Kidney epithelial cell (primary cell): ENCODE results near the gene LRRC3B. TPM values are rescaled to one million over a fixed set of nuclear protein-coding genes. Genes with fewer than 3 reads are reported as not detected.

Experiments used
- DNase-seq: peaks from one replicate; pipeline ENCODE4 v3.0.0-alpha.2; 2010; ENCODE audit warnings: low read depth
- H3K27me3 ChIP-seq: 2 replicates; pipeline ENCODE4 v1.6.0; 2011; ENCODE audit warnings: low read length; ENCODE audit not compliant: control insufficient read depth, insufficient read depth
- H3K36me3 ChIP-seq: 2 replicates; pipeline ENCODE4 v1.5.1; 2011; ENCODE audit warnings: low read length; ENCODE audit not compliant: control insufficient read depth, insufficient read depth
- H3K4me3 ChIP-seq: 2 replicates; pipeline ENCODE4 v1.5.1; 2011; ENCODE audit warnings: low read depth, mild to moderate bottlenecking, control low read depth, low read length
- total RNA-seq: library from RNA; depleted of rRNA; stranded (reverse); fragments of >200 nt; gene quantifications from 2 replicates; pipeline ENCODE4 v1.2.3, GENCODE V29; 2015
- TF ChIP-seq, protein P1 (sequence below): IDR thresholded peaks from 2 replicates; pipeline ENCODE4 v1.5.1; 2011; ENCODE audit warnings: mild to moderate bottlenecking, moderate library complexity, low read length, control low read depth, inconsistent platforms; ENCODE audit not compliant: insufficient read depth, poor library complexity, severe bottlenecking

Gene LRRC3B
- total RNA-seq, 1 donor from 2014 or later: not detected

DNA sequence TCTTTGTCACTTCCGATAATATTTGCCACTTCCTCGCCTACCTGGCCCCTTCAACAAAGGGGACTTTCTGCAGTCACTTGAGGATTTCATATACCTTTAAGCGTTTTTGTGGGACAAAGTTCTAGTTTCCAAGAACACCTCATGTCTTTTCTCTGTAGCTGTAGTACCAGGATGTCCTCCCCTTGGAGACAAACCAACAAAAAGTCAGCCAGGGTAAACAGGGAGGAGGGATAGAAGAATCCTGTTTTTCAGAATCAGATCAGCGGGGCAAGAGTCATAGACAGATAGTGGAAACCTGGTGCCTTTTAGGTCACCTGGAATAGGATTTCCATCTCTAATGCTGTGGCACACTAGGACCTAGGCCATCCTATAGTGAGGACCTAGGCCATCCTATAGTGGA is 4.5 kb downstream of the LRRC3B start:
- peaks cover 33% of the 10 kb centered on the region for H3K27me3 ChIP-seq
- H3K36me3 ChIP-seq: no peaks in the 10 kb centered on the region
- H3K4me3 ChIP-seq: no peak overlapping the region
- DNase-seq: no peak
- TF ChIP-seq, protein P1, sequence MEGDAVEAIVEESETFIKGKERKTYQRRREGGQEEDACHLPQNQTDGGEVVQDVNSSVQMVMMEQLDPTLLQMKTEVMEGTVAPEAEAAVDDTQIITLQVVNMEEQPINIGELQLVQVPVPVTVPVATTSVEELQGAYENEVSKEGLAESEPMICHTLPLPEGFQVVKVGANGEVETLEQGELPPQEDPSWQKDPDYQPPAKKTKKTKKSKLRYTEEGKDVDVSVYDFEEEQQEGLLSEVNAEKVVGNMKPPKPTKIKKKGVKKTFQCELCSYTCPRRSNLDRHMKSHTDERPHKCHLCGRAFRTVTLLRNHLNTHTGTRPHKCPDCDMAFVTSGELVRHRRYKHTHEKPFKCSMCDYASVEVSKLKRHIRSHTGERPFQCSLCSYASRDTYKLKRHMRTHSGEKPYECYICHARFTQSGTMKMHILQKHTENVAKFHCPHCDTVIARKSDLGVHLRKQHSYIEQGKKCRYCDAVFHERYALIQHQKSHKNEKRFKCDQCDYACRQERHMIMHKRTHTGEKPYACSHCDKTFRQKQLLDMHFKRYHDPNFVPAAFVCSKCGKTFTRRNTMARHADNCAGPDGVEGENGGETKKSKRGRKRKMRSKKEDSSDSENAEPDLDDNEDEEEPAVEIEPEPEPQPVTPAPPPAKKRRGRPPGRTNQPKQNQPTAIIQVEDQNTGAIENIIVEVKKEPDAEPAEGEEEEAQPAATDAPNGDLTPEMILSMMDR: no peak

DNA sequence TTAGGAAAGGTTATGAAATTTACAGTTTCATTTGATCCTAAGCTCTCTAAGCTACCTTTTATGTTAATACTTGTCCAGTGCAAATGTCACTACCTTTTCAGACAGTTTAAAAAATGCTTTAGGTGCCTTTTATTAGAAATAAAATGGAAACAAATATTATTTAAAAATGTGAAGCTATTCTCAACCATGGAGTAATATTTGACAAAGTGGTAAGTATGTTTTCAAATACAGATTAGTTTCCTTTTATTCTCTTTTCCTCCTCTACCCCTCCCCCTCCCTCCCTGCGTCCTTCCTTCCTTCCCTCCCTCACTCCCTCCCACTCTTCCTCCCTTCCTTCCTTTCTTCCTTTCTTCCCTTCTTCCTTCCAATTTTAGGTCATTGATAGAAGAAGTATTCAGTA is 6.3 kb downstream of the LRRC3B start:
- Histone ChIP-seq H3K27me3 (peaks cover 16% of the 10 kb centered on the region), H3K4me3 (no peak overlapping the region), H3K36me3 (no peaks in the 10 kb centered on the region)
- no peak for DNase-seq
- TF ChIP-seq, protein P1: no peak

DNA sequence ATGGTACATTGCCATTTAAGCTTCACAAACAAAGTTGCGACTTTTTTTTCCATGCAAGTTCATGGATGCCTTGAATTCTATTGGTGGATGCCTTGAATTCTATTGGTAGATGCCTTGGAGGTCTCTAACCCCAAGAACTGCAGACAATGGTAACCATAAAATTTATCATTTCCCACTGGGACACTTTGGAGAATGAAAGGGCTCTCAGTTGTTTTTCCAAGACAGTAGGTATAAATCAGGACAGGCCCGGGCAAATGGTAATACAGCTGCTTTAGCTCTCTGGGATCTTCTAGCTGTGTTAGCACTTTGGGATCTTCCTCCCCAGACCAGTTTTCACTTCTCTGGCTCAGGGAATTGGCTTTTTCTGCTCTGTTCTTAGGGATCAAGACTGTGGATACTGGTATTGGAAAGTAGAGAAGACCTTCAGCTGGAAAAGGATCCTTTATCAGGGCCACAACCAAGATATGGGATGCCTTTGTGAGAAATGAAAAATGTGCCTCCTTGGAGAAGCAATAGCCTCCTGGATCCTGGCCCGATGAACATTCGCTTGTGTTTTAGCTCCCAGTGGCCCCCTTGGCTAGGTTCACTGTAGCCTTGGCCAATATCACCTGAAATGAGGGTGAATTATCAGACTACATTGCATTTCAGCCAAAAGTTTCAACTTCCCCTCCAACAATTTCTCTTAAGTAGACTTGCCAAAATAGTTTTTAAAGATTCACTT is 8.3 kb downstream of the LRRC3B start:
- no peak for DNase-seq
- H3K4me3 ChIP-seq: no peak overlapping the region
- H3K27me3 ChIP-seq: no peaks in the 10 kb centered on the region
- H3K36me3 ChIP-seq: no peaks in the 10 kb centered on the region
- TF ChIP-seq, protein P1: no peak

DNA sequence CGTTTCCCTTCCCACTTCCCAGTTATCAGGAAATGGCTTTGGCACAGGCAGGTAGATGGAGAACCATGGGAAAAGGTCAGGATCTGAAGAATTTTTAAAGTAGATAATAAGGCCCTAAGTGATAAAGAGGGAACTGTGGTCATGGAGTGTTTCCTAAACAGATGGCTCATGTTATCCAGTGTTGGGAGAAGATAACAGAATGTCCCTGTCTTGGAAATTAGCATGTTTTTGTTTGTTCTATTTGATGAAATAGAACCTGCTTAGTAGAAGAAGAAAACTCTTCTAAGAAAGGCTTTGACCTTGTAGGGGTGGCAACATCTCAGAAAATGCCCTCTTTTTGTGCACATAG is 8.8 kb downstream of the LRRC3B start:
- TF ChIP-seq, protein P1: no peak
- no peaks in the 10 kb centered on the region for H3K27me3 ChIP-seq
- no peak for DNase-seq
- H3K36me3 ChIP-seq: no peaks in the 10 kb centered on the region
- no peak overlapping the region for H3K4me3 ChIP-seq

DNA sequence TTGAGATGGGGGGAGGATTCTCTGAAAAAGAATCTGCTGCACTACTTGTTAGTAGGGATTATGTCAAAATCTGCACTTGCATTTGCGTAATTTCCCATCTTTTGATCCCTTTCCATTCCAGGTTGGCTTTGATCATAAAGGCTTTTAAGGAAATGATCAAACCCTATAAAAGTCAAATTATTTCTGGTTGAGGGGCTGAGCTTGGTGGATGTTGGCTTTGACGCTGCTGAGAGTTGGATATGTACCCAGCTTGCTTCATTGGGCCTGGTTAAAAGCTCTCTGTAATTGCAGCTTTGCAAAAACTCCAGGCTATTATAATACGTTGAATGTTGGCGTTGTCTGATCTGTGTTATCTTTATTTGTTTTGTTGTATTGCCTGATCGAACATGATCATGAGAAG is 12.0 kb downstream of the LRRC3B start:
- TF ChIP-seq, protein P1: no peak
- Histone ChIP-seq H3K27me3 (no peaks in the 10 kb centered on the region), H3K4me3 (no peak overlapping the region), H3K36me3 (no peaks in the 10 kb centered on the region)
- DNase-seq: no peak
